Stomach (tissue), 9 donors: ENCODE measurements around the gene NCAPH2. TPM values are rescaled to one million over a fixed set of nuclear protein-coding genes. Genes with fewer than 3 reads are reported as not detected.

Source experiments
- DNase-seq, 2 donors: peaks; one replicate each; pipeline versions ENCODE4 v3.0.0 to v3.0.0-alpha.2; 2013 to 2019
- H3K27ac ChIP-seq, 5 donors: fragments of 200-600 bp in 4 of 5; sonication (generic) in 4 of 5; one replicate each; pipeline ENCODE4 v1.5.1; 2013 to 2019; ENCODE audit warnings: mild to moderate bottlenecking in 1 of 5, moderate library complexity in 1 of 5
- H3K27me3 ChIP-seq, 3 donors: fragments of 200-600 bp; sonication (generic); one replicate each; pipeline ENCODE4 v1.5.1; 2017 to 2019; ENCODE audit warnings: mixed run types in 1 of 3
- H3K36me3 ChIP-seq, 4 donors: fragments of 200-600 bp; sonication (generic); 1 replicate in 3 of 4; 2 replicates in 1 of 4; pipeline ENCODE4 v1.5.1; 2016 to 2019
- H3K4me1 ChIP-seq, 4 donors: fragments of 200-600 bp; sonication (generic); one replicate each; pipeline ENCODE4 v1.5.1; 2016 to 2019
- H3K4me3 ChIP-seq, 4 donors: fragments of 200-600 bp; sonication (generic) in 3 of 4; one replicate each; pipeline ENCODE4 v1.5.1; 2016 to 2019; ENCODE audit warnings: mild to moderate bottlenecking in 1 of 4
- H3K9me3 ChIP-seq, 4 donors: fragments of 200-600 bp; sonication (generic); one replicate each; pipeline ENCODE4 v1.5.1; 2016 to 2019
- CTCF ChIP-seq, 7 experiments: fragments of 450-650 bp in 4 of 7; fragments of 200-600 bp in 3 of 7; sonication (generic) in 3 of 7; IDR thresholded peaks; one replicate each; pipeline ENCODE4 v1.5.1; 2016 to 2019; ENCODE audit warnings: antibody characterized with exemption in 7 of 7, control low read depth in 2 of 7, mild to moderate bottlenecking in 1 of 7
- EP300 ChIP-seq: sonication (generic); formaldehyde crosslinking; IDR thresholded peaks from one replicate; pipeline ENCODE4 v1.6.1; 2017; ENCODE audit warnings: antibody characterized with exemption
- POLR2A ChIP-seq, 4 donors: fragments of 450-650 bp; IDR thresholded peaks; one replicate each; pipeline ENCODE4 v1.6.1; 2016; ENCODE audit warnings: antibody characterized with exemption in 4 of 4, control low read depth in 2 of 4, mild to moderate bottlenecking in 1 of 4, moderate library complexity in 1 of 4
- POLR2AphosphoS5 ChIP-seq, 3 donors: sonication (generic); formaldehyde crosslinking; IDR thresholded peaks; one replicate each; pipeline ENCODE4 v1.6.1; 2016; ENCODE audit warnings: antibody characterized with exemption in 3 of 3
- WGBS, 5 donors: extraction: QIAGEN DNeasy Blood & Tissue Kit in 3 of 5; methylation state at CpG; one replicate each; pipeline versions ENCODE4 v1.1.5 to v1.1.7; 2013 to 2018; 5-methylcytosine and 5-hydroxymethylcytosine counted together
- intact Hi-C: fragments of 100-400 bp; cut with DNase I; formaldehyde crosslinking; loops from one replicate; pipeline ENCODE4 v1.15.1; 2023; ENCODE audit warnings: low total_unique reads
- polyA plus RNA-seq, 3 donors: library from polyadenylated mRNA; stranded (reverse); fragments of 200-250 nt; gene quantifications; one replicate each; pipeline ENCODE4 v1.2.3, GENCODE V29; 2013
- total RNA-seq, 5 donors: library from RNA; depleted of rRNA; stranded (reverse); fragments of >200 nt; gene quantifications; one replicate each; pipeline versions ENCODE4 v1.1.0 to v1.2.3, GENCODE V29; 2014 to 2016
- donor health status: healthy with polysubstance abuse.
- donor health status: Bipolar disorder and iron deficiency.
- donor health status: healthy.

The NCAPH2 gene
- total and polyA plus RNA-seq, 8 donors = 12.9 to 47.9 (median 30.4) TPM

GRCh38 chr22:50481440-50482106 lies 26.5 kb upstream of the NCAPH2 start, which contains the start of gene ADM2:
Gene ADM2 (plus strand): TSS chr22:50481543. CDS start chr22:50481848, 305 bp downstream.
- DNase-seq = peak; percentile 62 to 79
- TF ChIP-seq CTCF (IDR thresholded peaks at IDR 0.05) (no peak), POLR2A (IDR thresholded peaks at IDR 0.05) (no peak), POLR2AphosphoS5 (IDR thresholded peaks at IDR 0.05) (no peak), EP300 (no peak)
- peak within 1 kb of the TSS in 4 of 5 donors; percentile 30 to 74 (median 67) for H3K27ac ChIP-seq
- peaks cover 24 to 51% (median 46%) of the 10 kb centered on the region in 4 donors for H3K4me1 ChIP-seq
- no peaks in the 10 kb centered on the region for H3K36me3 ChIP-seq
- H3K9me3 ChIP-seq = no peaks in the 10 kb centered on the region
- intact Hi-C loops = no loop called here
- WGBS, 5 donors = 2 to 3% (median 2%) methylated on average over 9 to 67 of the region's 70 CpGs
- H3K4me3 ChIP-seq = peak within 1 kb of the TSS; percentile 46 to 63 (median 56)
- peaks cover 7 to 73% (median 29%) of the 10 kb centered on the region in 3 donors for H3K27me3 ChIP-seq

DNA sequence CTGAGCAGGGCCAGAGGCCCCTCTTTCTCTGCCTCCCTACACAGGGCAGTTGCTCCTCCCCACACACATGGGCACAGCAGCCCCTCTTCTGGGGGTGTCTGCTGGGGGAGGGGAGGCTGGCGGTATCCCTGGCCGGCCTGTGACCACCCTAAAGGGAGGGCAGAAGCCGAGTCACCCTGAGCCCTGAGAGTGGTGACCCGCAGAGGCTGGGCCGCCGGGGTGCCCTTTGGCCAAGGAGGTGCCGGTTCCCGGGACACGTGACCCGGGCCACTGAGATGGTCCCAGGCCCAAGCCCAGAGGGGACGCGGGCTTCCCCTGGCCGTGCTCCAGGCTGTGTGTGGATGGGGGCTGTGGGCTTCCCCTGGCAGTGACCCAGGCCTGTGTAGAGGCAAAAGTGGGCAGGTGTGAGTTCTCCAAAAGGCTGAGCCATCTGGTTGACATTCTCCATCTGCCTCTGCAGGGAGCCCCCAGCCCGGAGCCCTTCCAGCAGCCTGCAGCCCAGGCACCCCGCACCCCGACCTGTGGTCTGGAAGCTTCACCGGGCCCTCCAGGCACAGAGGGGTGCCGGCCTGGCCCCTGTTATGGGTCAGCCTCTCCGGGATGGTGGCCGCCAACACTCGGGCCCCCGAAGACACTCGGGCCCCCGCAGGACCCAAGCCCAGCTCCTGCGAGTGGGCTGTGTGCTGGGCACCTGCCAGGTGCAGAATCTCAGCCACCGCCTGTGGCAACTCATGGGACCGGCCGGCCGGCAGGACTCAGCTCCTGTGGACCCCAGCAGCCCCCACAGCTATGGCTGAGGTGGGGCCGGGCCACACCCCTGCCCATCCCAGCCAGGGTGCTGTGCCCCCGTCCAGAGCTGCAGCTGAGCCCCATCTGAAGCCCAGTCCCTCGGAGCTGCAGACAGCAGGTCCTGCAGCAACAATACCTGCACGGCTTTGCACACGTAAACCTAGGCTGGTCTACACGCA lies 25.6 kb upstream of the NCAPH2 start:
- intact Hi-C loops = no loop called here
- peaks cover 7 to 82% (median 29%) of the 10 kb centered on the region in 3 donors for H3K27me3 ChIP-seq
- peak overlapping the region in 4 of 5 donors; percentile 30 to 74 (median 67) for H3K27ac ChIP-seq
- DNase-seq = no peak
- H3K4me3 ChIP-seq = peak overlapping the region; percentile 46 to 63 (median 56)
- H3K9me3 ChIP-seq = no peaks in the 10 kb centered on the region
- H3K4me1 ChIP-seq = peaks cover 24 to 51% (median 46%) of the 10 kb centered on the region in 4 donors
- no peaks in the 10 kb centered on the region for H3K36me3 ChIP-seq
- no peak for TF ChIP-seq POLR2AphosphoS5 (IDR thresholded peaks at IDR 0.05)
- TF ChIP-seq POLR2A (IDR thresholded peaks at IDR 0.05) = no peak
- no peak for TF ChIP-seq EP300
- no peak for TF ChIP-seq CTCF (IDR thresholded peaks at IDR 0.05)
- 41 to 59% (median 53%) methylated on average over 10 to 35 of the region's 35 CpGs for WGBS, 5 donors

DNA sequence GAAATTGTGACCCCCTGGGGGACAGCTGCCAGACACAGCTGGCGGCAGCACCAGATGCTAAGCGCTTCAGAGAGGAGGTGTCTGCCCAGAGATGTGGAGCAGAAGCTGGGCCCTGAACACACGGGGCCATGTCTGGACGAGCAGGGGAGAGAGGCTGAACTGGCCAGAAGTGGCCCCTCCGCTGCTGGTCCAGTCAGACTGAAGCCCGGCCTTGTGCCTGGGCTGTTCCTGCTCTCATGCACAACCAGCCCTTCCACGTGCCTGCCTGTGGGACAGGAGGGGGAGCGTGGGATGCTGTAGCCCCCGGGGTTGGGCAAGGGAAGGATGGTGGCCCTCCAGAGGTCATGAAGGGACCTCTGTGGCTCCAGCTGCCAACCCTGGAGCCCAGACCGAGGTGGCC lies 24.9 kb upstream of the NCAPH2 start:
- H3K4me1 ChIP-seq = peaks cover 24 to 51% (median 46%) of the 10 kb centered on the region in 4 donors
- no peak for DNase-seq
- no peaks in the 10 kb centered on the region for H3K36me3 ChIP-seq
- intact Hi-C loops = no loop called here
- no peaks in the 10 kb centered on the region for H3K9me3 ChIP-seq
- 67 to 87% (median 70%) methylated on average over 3 to 10 of the region's 10 CpGs for WGBS, 5 donors
- TF ChIP-seq POLR2A (IDR thresholded peaks at IDR 0.05) (no peak), EP300 (no peak), CTCF (IDR thresholded peaks at IDR 0.05) (no peak), POLR2AphosphoS5 (IDR thresholded peaks at IDR 0.05) (no peak)
- peak overlapping the region in 1 of 4 donors; percentile 63 for H3K4me3 ChIP-seq
- H3K27me3 ChIP-seq = peaks cover 7 to 89% (median 29%) of the 10 kb centered on the region in 3 donors
- H3K27ac ChIP-seq = peak overlapping the region in 2 of 5 donors; percentile 60 to 74

DNA sequence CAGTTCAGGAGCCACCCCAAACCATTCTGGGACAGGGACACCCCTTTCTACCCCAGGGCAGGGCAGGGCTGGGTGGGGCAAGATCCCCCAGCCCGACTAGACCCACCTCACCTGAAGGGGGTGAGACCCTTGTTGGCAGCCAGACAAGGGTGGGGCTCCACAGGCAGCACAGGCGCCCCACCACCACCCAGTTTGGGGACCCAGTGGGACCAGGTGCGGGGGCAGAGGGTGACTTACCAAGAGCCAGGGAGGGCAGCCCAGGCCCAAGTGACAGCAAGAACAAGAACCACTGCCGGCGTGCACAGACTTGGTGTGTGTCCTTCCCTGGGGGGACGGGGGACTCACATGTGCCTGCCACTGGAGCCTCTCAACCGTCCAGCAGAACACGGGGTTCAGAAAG lies 24.5 kb upstream of the NCAPH2 start:
- Histone ChIP-seq H3K4me3 (no peak overlapping the region), H3K27me3 (peaks cover 7 to 92% (median 29%) of the 10 kb centered on the region in 3 donors), H3K9me3 (no peaks in the 10 kb centered on the region), H3K27ac (peak overlapping the region in 3 of 5 donors; percentile 30 to 74 (median 60)), H3K36me3 (no peaks in the 10 kb centered on the region), H3K4me1 (peaks cover 24 to 51% (median 46%) of the 10 kb centered on the region in 4 donors)
- 80 to 87% (median 85%) methylated on average over 7 to 8 of the region's 8 CpGs for WGBS, 5 donors
- no peak for DNase-seq
- intact Hi-C loops = no loop called here
- no peak for TF ChIP-seq CTCF (IDR thresholded peaks at IDR 0.05)
